GM18505 (cell line): ENCODE data around the gene ZNF385B.
"Not testable (repeated sequence)": the region's sequence is repeated elsewhere in the genome, so short reads cannot be mapped to it uniquely, and the experiment has no call there.

ENCODE experiments used
- ATAC-seq: cut with Tn5 transposase; IDR thresholded peaks from one replicate; pipeline ENCODE4 v1.9.1; 2021; ENCODE audit not compliant: unreplicated experiment
- POLR2A ChIP-seq: IDR thresholded peaks from 4 replicates; pipeline ENCODE4 v1.6.1; 2011; ENCODE audit warnings: borderline replicate concordance; ENCODE audit not compliant: insufficient read depth, insufficient read length; ENCODE audit errors: extremely low read depth

The ZNF385B gene

GRCh38 chr2:179804206-179804605 is 57.2 kb downstream of the ZNF385B start:
- no peak for TF ChIP-seq POLR2A
- no peak for ATAC-seq

GRCh38 chr2:179802051-179802882 is 59.1 kb downstream of the ZNF385B start:
- ATAC-seq, result no peak
- TF ChIP-seq POLR2A, result no peak

- ATAC-seq, result no peak
- no peak for TF ChIP-seq POLR2A
Observed at GRCh38 chr2:179800776-179801175, 60.6 kb downstream of the ZNF385B start.

- ATAC-seq, result no peak
- TF ChIP-seq POLR2A, result no peak
Observed at GRCh38 chr2:179796213-179797007, 65.0 kb downstream of the ZNF385B start.

GRCh38 chr2:179793902-179794301 is 67.5 kb downstream of the ZNF385B start:
- no peak for TF ChIP-seq POLR2A
- ATAC-seq, result no peak

GRCh38 chr2:179793238-179793637 is 68.2 kb downstream of the ZNF385B start:
- ATAC-seq, result no peak
- no peak for TF ChIP-seq POLR2A

GRCh38 chr2:179790235-179791217 is 70.9 kb downstream of the ZNF385B start:
- ATAC-seq, result no peak
- no peak for TF ChIP-seq POLR2A

- TF ChIP-seq POLR2A, result no peak
- ATAC-seq, result no peak
Observed at GRCh38 chr2:179788104-179788503, 73.3 kb downstream of the ZNF385B start.

GRCh38 chr2:179787601-179788000 is 73.8 kb downstream of the ZNF385B start:
- no peak for TF ChIP-seq POLR2A
- ATAC-seq, result no peak

GRCh38 chr2:179785902-179786301 is 75.5 kb downstream of the ZNF385B start:
- TF ChIP-seq POLR2A, result no peak
- ATAC-seq, result no peak

- not testable (repeated sequence) for ATAC-seq
Observed at GRCh38 chr2:179782346-179782745, 79.1 kb downstream of the ZNF385B start.

- no peak for TF ChIP-seq POLR2A
- no peak for ATAC-seq
Observed at GRCh38 chr2:179773986-179774385, 87.4 kb downstream of the ZNF385B start.

- TF ChIP-seq POLR2A, result no peak
- ATAC-seq, result no peak
Observed at GRCh38 chr2:179772346-179772745, 89.1 kb downstream of the ZNF385B start.

GRCh38 chr2:179771791-179772190 is 89.6 kb downstream of the ZNF385B start:
- no peak for ATAC-seq
- TF ChIP-seq POLR2A, result no peak

- TF ChIP-seq POLR2A, result no peak
- no peak for ATAC-seq
Observed at GRCh38 chr2:179770029-179770428, 91.4 kb downstream of the ZNF385B start.
